ENCODE results near the gene EIF4E2. TPM values are rescaled to one million over a fixed set of nuclear protein-coding genes. Genes with fewer than 3 reads are reported as not detected.

Gene EIF4E2
- 83.5 to 170 TPM (median 87.0 TPM) in 5 replicates for total RNA-seq (2022; extraction: Qiagen RNA extraction)

GRCh38 chr2:232550354-232551249, at the start of gene EIF4E2, which contains the start of gene TIGD1:
EIF4E2 (plus strand) TSS chr2:232550689; CDS start chr2:232550725, 36 bp downstream.
TIGD1 (minus strand) TSS chr2:232550557; CDS start chr2:232549882, 675 bp downstream.

DNA sequence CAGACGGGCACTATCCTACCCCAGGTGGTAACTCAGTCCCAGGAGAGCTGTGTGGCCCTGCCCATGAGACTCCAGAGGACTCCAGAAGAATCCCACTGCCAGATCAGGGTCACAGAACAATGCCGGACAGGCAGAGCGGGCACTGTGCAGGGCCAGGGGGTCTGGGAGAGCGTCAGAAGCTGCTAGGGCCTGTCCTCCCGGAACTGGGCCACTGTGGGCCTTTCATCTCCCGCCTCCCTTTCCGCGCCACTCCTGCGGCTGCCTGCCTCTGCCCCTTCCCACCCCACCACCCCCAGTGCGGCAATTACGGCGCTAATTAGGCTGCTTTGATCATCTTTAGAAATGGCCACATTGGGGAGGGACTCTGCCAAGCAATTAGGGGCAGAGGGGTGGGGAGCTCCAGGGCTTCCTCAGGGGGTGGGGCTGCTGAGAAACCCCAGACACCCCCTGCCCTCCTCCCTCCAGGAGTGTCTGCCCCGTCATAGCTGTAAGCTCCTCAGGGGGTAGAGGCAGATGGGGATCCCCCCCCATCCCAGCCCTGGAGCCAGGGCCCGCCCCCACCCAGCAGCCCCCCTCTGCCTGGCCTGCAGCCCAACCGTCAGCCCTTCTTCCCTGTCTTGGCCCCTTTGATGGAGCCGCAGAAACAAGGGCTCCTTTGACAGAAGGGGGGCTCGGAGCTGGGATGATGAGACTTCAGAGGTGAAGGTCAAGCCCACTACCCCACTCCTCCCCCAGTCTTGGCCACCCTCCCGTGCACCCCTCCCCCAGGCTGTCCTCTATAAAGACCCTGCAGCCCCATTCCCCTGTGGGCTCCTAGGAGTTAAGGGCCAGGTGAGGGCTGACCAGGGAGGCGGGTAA, 30.7 kb upstream of the EIF4E2 start, which contains the start of gene PRSS56:
PRSS56 (plus strand) TSS at position 808 of the 858 bp plus-strand sequence. CDS start 211 bp downstream, outside the sequence.

GRCh38 chr2:232525791-232526371, 24.6 kb upstream of the EIF4E2 start, which contains the start of gene CHRND:
CHRND (plus strand) TSS chr2:232526160; CDS start chr2:232526216, 56 bp downstream.

GRCh38 chr2:232539298-232540231, 10.9 kb upstream of the EIF4E2 start, which contains the start of gene CHRNG:
CHRNG (plus strand) TSS chr2:232539692; CDS start chr2:232539748, 56 bp downstream.

Other genes starting within 250 kb of the EIF4E2 start
- 5.1 to 7.2 TPM (median 6.8 TPM) in 5 replicates for gene ALPP, start 171.9 kb upstream of the EIF4E2 start, total RNA-seq (2022; extraction: Qiagen RNA extraction)
- gene ALPG, start 143.8 kb upstream of the EIF4E2 start, total RNA-seq (2022; extraction: Qiagen RNA extraction), result 0.23 to 0.45 TPM (median 0.28 TPM) in 5 replicates
- gene ALPI, start 94.5 kb upstream of the EIF4E2 start, total RNA-seq (2022; extraction: Qiagen RNA extraction), result not detected in 5 replicates
- 0.08 to 0.41 TPM (median 0.19 TPM) in 5 replicates for gene ECEL1, start 62.9 kb upstream of the EIF4E2 start, total RNA-seq (2022; extraction: Qiagen RNA extraction)
- gene PRSS56, start 30.3 kb upstream of the EIF4E2 start, total RNA-seq (2022; extraction: Qiagen RNA extraction), result 0.07 to 0.21 TPM (median 0.12 TPM) in 5 replicates
- not detected in 5 replicates for gene CHRND, start 24.5 kb upstream of the EIF4E2 start, total RNA-seq (2022; extraction: Qiagen RNA extraction)
- gene CHRNG, start 11.0 kb upstream of the EIF4E2 start, total RNA-seq (2022; extraction: Qiagen RNA extraction), result not detected in 5 replicates
- 4.3 to 5.6 TPM (median 4.9 TPM) in 5 replicates for gene TIGD1, start 132 bp upstream of the EIF4E2 start, total RNA-seq (2022; extraction: Qiagen RNA extraction)
- gene EFHD1, start 82.9 kb downstream of the EIF4E2 start, total RNA-seq (2022; extraction: Qiagen RNA extraction), result 4.0 to 5.0 TPM (median 4.2 TPM) in 5 replicates
- 23.7 to 31.0 TPM (median 26.7 TPM) in 5 replicates for gene GIGYF2, start 146.6 kb downstream of the EIF4E2 start, total RNA-seq (2022; extraction: Qiagen RNA extraction)
- gene KCNJ13, start 225.9 kb downstream of the EIF4E2 start, total RNA-seq (2022; extraction: Qiagen RNA extraction), result not detected in 5 replicates